HEK293 (cell line): ENCODE results near the gene SAPCD1.

Source experiments
- CTCF ChIA-PET: fragments of 350-600 bp; formaldehyde crosslinking; extraction: SDS; loops from one replicate; lab custom pipeline; 2021; ENCODE audit warnings: antibody characterized with exemption; lab: Yijun Ruan, JAX
- POLR2A ChIA-PET: fragments of 300-600 bp; formaldehyde crosslinking; extraction: SDS; loops from one replicate; lab custom pipeline; 2020; ENCODE audit warnings: antibody characterized with exemption, inconsistent platforms; lab: Yijun Ruan, JAX
- H3K27ac ChIP-seq: fragments of 200-500 bp; sonication (Bioruptor generic); 2 replicates; pipeline ENCODE4 v1.5.1; 2014; ENCODE audit warnings: low read depth, low read length, control low read depth, inconsistent platforms; ENCODE audit errors: extremely low read depth
- H3K36me3 ChIP-seq, 2 experiments: fragments of 200-500 bp in 1 of 2; sonication (Bioruptor generic) in 1 of 2; 1 replicate in 1 of 2; 2 replicates in 1 of 2; pipeline ENCODE4 v1.5.1; 2014 to 2017; ENCODE audit warnings: inconsistent platforms in 2 of 2, low read length in 2 of 2; ENCODE audit not compliant: control insufficient read depth in 2 of 2, insufficient read depth in 1 of 2
- H3K4me1 ChIP-seq: fragments of 200-500 bp; sonication (Bioruptor generic); 2 replicates; pipeline ENCODE4 v1.5.1; 2014; ENCODE audit warnings: mild to moderate bottlenecking, low read length, inconsistent platforms; ENCODE audit not compliant: control insufficient read depth, insufficient read depth
- H3K4me3 ChIP-seq: 2 replicates; pipeline ENCODE4 v1.5.1; 2011; ENCODE audit warnings: low read depth, mild to moderate bottlenecking, control low read depth, low read length, moderate library complexity
- H3K9me3 ChIP-seq: fragments of 200-500 bp; sonication (Bioruptor generic); 2 replicates; pipeline ENCODE4 v1.5.1; 2014; ENCODE audit warnings: low read depth, low read length, inconsistent platforms; ENCODE audit not compliant: control insufficient read depth, insufficient read depth
- INSM2 ChIP-seq: fragments of 450-650 bp; formaldehyde crosslinking; IDR thresholded peaks from 2 replicates; pipeline ENCODE4 v1.5.1; 2016; ENCODE audit warnings: missing biosample characterization, missing genetic modification characterization
- PRDM10 ChIP-seq: fragments of 450-650 bp; formaldehyde crosslinking; IDR thresholded peaks from 2 replicates; pipeline ENCODE4 v1.5.1; 2016; ENCODE audit warnings: missing biosample characterization, missing genetic modification characterization
- REST ChIP-seq: fragments of 450-650 bp; formaldehyde crosslinking; IDR thresholded peaks from 2 replicates; pipeline ENCODE4 v1.5.1; 2016; ENCODE audit warnings: missing biosample characterization, missing genetic modification characterization
- ZNF2 ChIP-seq: fragments of 450-650 bp; formaldehyde crosslinking; IDR thresholded peaks from 2 replicates; pipeline ENCODE4 v1.5.1; 2016; ENCODE audit warnings: missing biosample characterization, missing genetic modification characterization
- ZNF211 ChIP-seq: fragments of 450-650 bp; formaldehyde crosslinking; IDR thresholded peaks from 2 replicates; pipeline ENCODE4 v1.5.1; 2016; ENCODE audit warnings: low read depth, missing biosample characterization, missing genetic modification characterization
- ZNF366 ChIP-seq: fragments of 450-650 bp; formaldehyde crosslinking; conservative IDR thresholded peaks from 2 replicates; pipeline ENCODE4 v1.5.1; 2016; ENCODE audit warnings: missing biosample characterization, missing genetic modification characterization
- ZNF416 ChIP-seq: fragments of 450-650 bp; formaldehyde crosslinking; IDR thresholded peaks from 2 replicates; pipeline ENCODE4 v1.5.1; 2016; ENCODE audit warnings: missing biosample characterization, missing genetic modification characterization
- ZNF433 ChIP-seq: fragments of 450-650 bp; formaldehyde crosslinking; IDR thresholded peaks from 2 replicates; pipeline ENCODE4 v1.5.1; 2016; ENCODE audit warnings: missing biosample characterization, missing genetic modification characterization, low read depth
- ZNF549 ChIP-seq: fragments of 450-650 bp; IDR thresholded peaks from 2 replicates; pipeline ENCODE4 v1.5.1; 2018; ENCODE audit warnings: missing biosample characterization, missing genetic modification characterization, mild to moderate bottlenecking, inconsistent platforms, moderate library complexity
- ZNF623 ChIP-seq: fragments of 450-650 bp; formaldehyde crosslinking; IDR thresholded peaks from 2 replicates; pipeline ENCODE4 v1.5.1; 2016; ENCODE audit warnings: missing biosample characterization, missing genetic modification characterization
- ZNF747 ChIP-seq: fragments of 450-650 bp; formaldehyde crosslinking; IDR thresholded peaks from 2 replicates; pipeline ENCODE4 v1.5.1; 2016; ENCODE audit warnings: missing biosample characterization, missing genetic modification characterization
- ZNF76 ChIP-seq: fragments of 450-650 bp; formaldehyde crosslinking; IDR thresholded peaks from 2 replicates; pipeline ENCODE4; 2016; ENCODE audit warnings: low read depth, missing biosample characterization, missing genetic modification characterization, borderline replicate concordance
- ZSCAN18 ChIP-seq: fragments of 450-650 bp; formaldehyde crosslinking; IDR thresholded peaks from 2 replicates; pipeline ENCODE4 v1.5.1; 2016; ENCODE audit warnings: missing biosample characterization, missing genetic modification characterization
- TF ChIP-seq, protein P1 (sequence below): fragments of 450-650 bp; formaldehyde crosslinking; IDR thresholded peaks from 2 replicates; pipeline ENCODE4 v1.5.1; 2016; ENCODE audit warnings: missing biosample characterization, missing genetic modification characterization, borderline replicate concordance
- TF ChIP-seq, protein P2 (sequence below): fragments of 450-650 bp; formaldehyde crosslinking; IDR thresholded peaks from 2 replicates; pipeline ENCODE4 v1.5.1; 2016; ENCODE audit warnings: missing biosample characterization, missing genetic modification characterization
- TF ChIP-seq, protein P3 (sequence below): fragments of 450-650 bp; formaldehyde crosslinking; IDR thresholded peaks from 2 replicates; pipeline ENCODE4 v1.5.1; 2016; ENCODE audit warnings: missing biosample characterization, missing genetic modification characterization, low read depth

The SAPCD1 gene

DNA sequence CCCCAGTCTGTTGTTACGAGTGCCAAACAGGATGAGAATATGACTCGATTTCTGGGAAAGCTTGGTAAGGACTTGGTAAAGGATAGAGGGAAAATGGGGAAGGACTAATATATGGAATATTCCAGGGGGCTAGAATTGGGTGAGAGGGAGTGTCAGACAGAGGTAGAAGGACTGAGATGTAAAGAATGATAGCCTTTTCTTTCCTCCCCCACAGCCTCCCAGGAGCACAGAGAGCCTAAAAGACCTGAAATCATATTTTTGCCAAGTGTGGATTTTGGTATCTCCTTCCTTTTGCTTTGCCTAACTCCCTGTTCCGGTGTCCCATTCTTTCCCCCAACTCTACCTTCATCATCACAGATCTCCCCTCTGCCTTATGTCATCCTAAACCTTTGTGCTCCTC, 19.6 kb upstream of the SAPCD1 start (continued):
- TF ChIP-seq PRDM10: peak; percentile 66

- ChIA-PET CTCF (no interaction called here), POLR2A (interaction anchor here (1.3 kb wide), 1 partner anchor 83 kb away, joined by 4 read pairs; the partner anchor contains the start of gene HSPA1B)
- 0 out of 2 replicates have a peak, but pooled peaks cover 5% of the 10 kb centered on the region for H3K4me1 ChIP-seq
- H3K4me3 ChIP-seq: no peak overlapping the region
- no peak overlapping the region for H3K27ac ChIP-seq
- H3K9me3 ChIP-seq: no peaks in the 10 kb centered on the region
- H3K36me3 ChIP-seq: peaks cover 14 to 58% of the 10 kb centered on the region in 2 experiments; a peak in 2 of 3 replicates
- TF ChIP-seq, protein P1, sequence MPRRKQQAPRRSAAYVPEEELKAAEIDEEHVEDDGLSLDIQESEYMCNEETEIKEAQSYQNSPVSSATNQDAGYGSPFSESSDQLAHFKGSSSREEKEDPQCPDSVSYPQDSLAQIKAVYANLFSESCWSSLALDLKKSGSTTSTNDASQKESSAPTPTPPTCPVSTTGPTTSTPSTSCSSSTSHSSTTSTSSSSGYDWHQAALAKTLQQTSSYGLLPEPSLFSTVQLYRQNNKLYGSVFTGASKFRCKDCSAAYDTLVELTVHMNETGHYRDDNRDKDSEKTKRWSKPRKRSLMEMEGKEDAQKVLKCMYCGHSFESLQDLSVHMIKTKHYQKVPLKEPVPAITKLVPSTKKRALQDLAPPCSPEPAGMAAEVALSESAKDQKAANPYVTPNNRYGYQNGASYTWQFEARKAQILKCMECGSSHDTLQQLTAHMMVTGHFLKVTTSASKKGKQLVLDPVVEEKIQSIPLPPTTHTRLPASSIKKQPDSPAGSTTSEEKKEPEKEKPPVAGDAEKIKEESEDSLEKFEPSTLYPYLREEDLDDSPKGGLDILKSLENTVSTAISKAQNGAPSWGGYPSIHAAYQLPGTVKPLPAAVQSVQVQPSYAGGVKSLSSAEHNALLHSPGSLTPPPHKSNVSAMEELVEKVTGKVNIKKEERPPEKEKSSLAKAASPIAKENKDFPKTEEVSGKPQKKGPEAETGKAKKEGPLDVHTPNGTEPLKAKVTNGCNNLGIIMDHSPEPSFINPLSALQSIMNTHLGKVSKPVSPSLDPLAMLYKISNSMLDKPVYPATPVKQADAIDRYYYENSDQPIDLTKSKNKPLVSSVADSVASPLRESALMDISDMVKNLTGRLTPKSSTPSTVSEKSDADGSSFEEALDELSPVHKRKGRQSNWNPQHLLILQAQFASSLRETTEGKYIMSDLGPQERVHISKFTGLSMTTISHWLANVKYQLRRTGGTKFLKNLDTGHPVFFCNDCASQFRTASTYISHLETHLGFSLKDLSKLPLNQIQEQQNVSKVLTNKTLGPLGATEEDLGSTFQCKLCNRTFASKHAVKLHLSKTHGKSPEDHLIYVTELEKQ (tag by site-specific recombination): no peak
- TF ChIP-seq ZNF623 (tag by site-specific recombination) (no peak), ZNF76 (tag by site-specific recombination) (no peak), INSM2 (tag by site-specific recombination) (no peak), ZNF2 (tag by site-specific recombination) (no peak), ZNF366 (tag by site-specific recombination) (no peak), ZNF433 (tag by site-specific recombination) (no peak), ZSCAN18 (tag by site-specific recombination) (no peak), ZNF747 (no peak), ZNF416 (no peak), REST (tag by site-specific recombination) (no peak), ZNF211 (tag by site-specific recombination) (no peak), ZNF549 (tag by site-specific recombination) (no peak)
- TF ChIP-seq, protein P2, sequence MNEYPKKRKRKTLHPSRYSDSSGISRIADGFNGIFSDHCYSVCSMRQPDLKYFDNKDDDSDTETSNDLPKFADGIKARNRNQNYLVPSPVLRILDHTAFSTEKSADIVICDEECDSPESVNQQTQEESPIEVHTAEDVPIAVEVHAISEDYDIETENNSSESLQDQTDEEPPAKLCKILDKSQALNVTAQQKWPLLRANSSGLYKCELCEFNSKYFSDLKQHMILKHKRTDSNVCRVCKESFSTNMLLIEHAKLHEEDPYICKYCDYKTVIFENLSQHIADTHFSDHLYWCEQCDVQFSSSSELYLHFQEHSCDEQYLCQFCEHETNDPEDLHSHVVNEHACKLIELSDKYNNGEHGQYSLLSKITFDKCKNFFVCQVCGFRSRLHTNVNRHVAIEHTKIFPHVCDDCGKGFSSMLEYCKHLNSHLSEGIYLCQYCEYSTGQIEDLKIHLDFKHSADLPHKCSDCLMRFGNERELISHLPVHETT (tag by site-specific recombination): no peak
- TF ChIP-seq, protein P3, sequence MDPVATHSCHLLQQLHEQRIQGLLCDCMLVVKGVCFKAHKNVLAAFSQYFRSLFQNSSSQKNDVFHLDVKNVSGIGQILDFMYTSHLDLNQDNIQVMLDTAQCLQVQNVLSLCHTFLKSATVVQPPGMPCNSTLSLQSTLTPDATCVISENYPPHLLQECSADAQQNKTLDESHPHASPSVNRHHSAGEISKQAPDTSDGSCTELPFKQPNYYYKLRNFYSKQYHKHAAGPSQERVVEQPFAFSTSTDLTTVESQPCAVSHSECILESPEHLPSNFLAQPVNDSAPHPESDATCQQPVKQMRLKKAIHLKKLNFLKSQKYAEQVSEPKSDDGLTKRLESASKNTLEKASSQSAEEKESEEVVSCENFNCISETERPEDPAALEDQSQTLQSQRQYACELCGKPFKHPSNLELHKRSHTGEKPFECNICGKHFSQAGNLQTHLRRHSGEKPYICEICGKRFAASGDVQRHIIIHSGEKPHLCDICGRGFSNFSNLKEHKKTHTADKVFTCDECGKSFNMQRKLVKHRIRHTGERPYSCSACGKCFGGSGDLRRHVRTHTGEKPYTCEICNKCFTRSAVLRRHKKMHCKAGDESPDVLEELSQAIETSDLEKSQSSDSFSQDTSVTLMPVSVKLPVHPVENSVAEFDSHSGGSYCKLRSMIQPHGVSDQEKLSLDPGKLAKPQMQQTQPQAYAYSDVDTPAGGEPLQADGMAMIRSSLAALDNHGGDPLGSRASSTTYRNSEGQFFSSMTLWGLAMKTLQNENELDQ (tag by site-specific recombination): no peak
These were observed 18.0 kb upstream of the SAPCD1 start for GRCh38 chr6:31744422-31744821.
